Type B pancreatic cell (in vitro differentiated cells): ENCODE data around the gene PPP1R13B. TPM values are rescaled to one million over a fixed set of nuclear protein-coding genes. Genes with fewer than 3 reads are reported as not detected.
A peak's percentile ranks its signal among the peaks of the same experiment; 100 is the strongest.

Source experiments
- DNase-seq: peaks from one replicate; pipeline ENCODE4 v3.0.0; 2021; ENCODE audit warnings: mixed read lengths; ENCODE audit not compliant: unreplicated experiment; ENCODE audit errors: extremely low spot score
- H3K27ac Mint-ChIP-seq: 2 replicates; pipeline ENCODE4 v1.8.0; 2021; ENCODE audit warnings: mild to moderate bottlenecking, mixed read lengths
- H3K27me3 Mint-ChIP-seq: 2 replicates; pipeline ENCODE4 v1.8.0; 2021; ENCODE audit warnings: mixed read lengths
- H3K36me3 Mint-ChIP-seq: 2 replicates; pipeline ENCODE4 v1.8.0; 2021; ENCODE audit warnings: mixed read lengths
- H3K4me1 Mint-ChIP-seq: one replicate; pipeline ENCODE4 v1.8.0; 2021; ENCODE audit warnings: mixed read lengths; ENCODE audit not compliant: unreplicated experiment
- H3K4me3 Mint-ChIP-seq: 2 replicates; pipeline ENCODE4 v1.8.0; 2021; ENCODE audit warnings: mild to moderate bottlenecking, mixed read lengths
- H3K9me3 Mint-ChIP-seq: 2 replicates; pipeline ENCODE4 v1.8.0; 2021; ENCODE audit warnings: mixed read lengths
- CTCF ChIP-seq: fragments of 200-600 bp; sonication (generic); conservative IDR thresholded peaks from 2 replicates; pipeline ENCODE4 v1.5.0; 2021; ENCODE audit warnings: antibody characterized with exemption, mild to moderate bottlenecking
- total RNA-seq: library from RNA; stranded (reverse); gene quantifications from 2 replicates; pipeline ENCODE4 v1.2.1, GENCODE V29; 2021; ENCODE audit warnings: low replicate concordance

Gene PPP1R13B
- total RNA-seq, 1 donor from 2014 or later = 20.4 TPM

DNA sequence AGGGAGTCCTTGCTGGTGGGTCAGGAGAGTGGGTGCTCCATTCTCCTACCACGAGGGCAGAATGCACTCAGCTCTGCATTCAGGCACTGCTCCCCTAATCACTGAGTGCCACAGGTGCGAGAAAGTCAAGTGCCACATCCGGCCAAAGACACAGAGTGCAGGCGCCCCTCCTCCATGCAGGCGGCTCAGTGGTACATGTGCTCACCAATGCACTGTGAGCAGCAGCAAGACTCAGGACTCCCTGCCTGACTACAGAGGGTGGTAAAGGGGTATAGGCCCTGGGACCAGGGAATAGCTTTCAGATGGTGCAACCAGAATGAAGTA lies 98.9 kb downstream of the PPP1R13B start:
- no peak for TF ChIP-seq CTCF
- no peaks in the 10 kb centered on the region for H3K27me3 Mint-ChIP-seq
- no peaks in the 10 kb centered on the region for H3K9me3 Mint-ChIP-seq
- H3K27ac Mint-ChIP-seq = no peak overlapping the region
- peak; percentile 53 for DNase-seq
- H3K4me3 Mint-ChIP-seq = no peak overlapping the region
- H3K36me3 Mint-ChIP-seq = no peaks in the 10 kb centered on the region
- no peaks in the 10 kb centered on the region for H3K4me1 Mint-ChIP-seq

- H3K4me3 Mint-ChIP-seq = no peak overlapping the region
- H3K36me3 Mint-ChIP-seq = no peaks in the 10 kb centered on the region
- H3K4me1 Mint-ChIP-seq = no peaks in the 10 kb centered on the region
- no peaks in the 10 kb centered on the region for H3K9me3 Mint-ChIP-seq
- H3K27me3 Mint-ChIP-seq = no peaks in the 10 kb centered on the region
- H3K27ac Mint-ChIP-seq = no peak overlapping the region
- no peak for DNase-seq
- TF ChIP-seq CTCF = no peak
These were observed 100.7 kb downstream of the PPP1R13B start for GRCh38 chr14:103746701-103747100.

DNA sequence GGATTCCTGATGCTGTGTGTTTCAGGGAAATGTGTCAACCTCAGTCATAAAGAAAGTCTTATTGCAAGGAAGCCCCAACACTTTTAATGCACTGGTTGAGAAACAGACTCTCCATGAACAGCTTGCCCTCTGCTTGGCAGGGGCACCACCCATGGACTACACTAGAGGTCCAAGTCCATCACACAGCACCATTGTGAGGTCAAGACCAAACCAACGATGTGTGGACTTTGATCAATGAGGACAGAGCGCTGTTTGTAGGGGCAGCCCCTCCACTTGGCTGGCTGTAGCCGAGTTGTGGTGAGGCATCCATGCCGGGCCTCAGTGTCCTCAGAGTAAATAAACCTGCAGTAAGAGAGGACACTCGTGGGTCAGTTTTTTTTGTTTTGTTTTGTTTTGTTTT lies 102.0 kb downstream of the PPP1R13B start:
- H3K27ac Mint-ChIP-seq = no peak overlapping the region
- no peaks in the 10 kb centered on the region for H3K9me3 Mint-ChIP-seq
- TF ChIP-seq CTCF = no peak
- no peaks in the 10 kb centered on the region for H3K27me3 Mint-ChIP-seq
- DNase-seq = no peak
- no peak overlapping the region for H3K4me3 Mint-ChIP-seq
- no peaks in the 10 kb centered on the region for H3K36me3 Mint-ChIP-seq
- no peaks in the 10 kb centered on the region for H3K4me1 Mint-ChIP-seq

- Mint-ChIP-seq H3K27me3 (no peaks in the 10 kb centered on the region), H3K36me3 (peaks cover under 1% of the 10 kb centered on the region), H3K27ac (no peak overlapping the region), H3K4me3 (no peak overlapping the region), H3K9me3 (no peaks in the 10 kb centered on the region), H3K4me1 (no peaks in the 10 kb centered on the region)
- no peak for DNase-seq
- no peak for TF ChIP-seq CTCF
These were observed 102.6 kb downstream of the PPP1R13B start for GRCh38 chr14:103744621-103745395.

- no peak overlapping the region for H3K27ac Mint-ChIP-seq
- TF ChIP-seq CTCF = no peak
- H3K4me3 Mint-ChIP-seq = no peak overlapping the region
- no peaks in the 10 kb centered on the region for H3K9me3 Mint-ChIP-seq
- peaks cover 5% of the 10 kb centered on the region for H3K36me3 Mint-ChIP-seq
- no peak for DNase-seq
- no peaks in the 10 kb centered on the region for H3K27me3 Mint-ChIP-seq
- H3K4me1 Mint-ChIP-seq = no peaks in the 10 kb centered on the region
These were observed 103.7 kb downstream of the PPP1R13B start for GRCh38 chr14:103743691-103744090.
